Measurements from ENCODE around the gene MBD4. TPM values are rescaled to one million over a fixed set of nuclear protein-coding genes. Genes with fewer than 3 reads are reported as not detected.

The MBD4 gene
- total RNA-seq, 2 donors from 2014 or later, result 23.0 to 32.5 TPM

- no peak overlapping the region for H3K27ac ChIP-seq
- H3K4me3 ChIP-seq, result no peak overlapping the region
- TF ChIP-seq, protein P1, sequence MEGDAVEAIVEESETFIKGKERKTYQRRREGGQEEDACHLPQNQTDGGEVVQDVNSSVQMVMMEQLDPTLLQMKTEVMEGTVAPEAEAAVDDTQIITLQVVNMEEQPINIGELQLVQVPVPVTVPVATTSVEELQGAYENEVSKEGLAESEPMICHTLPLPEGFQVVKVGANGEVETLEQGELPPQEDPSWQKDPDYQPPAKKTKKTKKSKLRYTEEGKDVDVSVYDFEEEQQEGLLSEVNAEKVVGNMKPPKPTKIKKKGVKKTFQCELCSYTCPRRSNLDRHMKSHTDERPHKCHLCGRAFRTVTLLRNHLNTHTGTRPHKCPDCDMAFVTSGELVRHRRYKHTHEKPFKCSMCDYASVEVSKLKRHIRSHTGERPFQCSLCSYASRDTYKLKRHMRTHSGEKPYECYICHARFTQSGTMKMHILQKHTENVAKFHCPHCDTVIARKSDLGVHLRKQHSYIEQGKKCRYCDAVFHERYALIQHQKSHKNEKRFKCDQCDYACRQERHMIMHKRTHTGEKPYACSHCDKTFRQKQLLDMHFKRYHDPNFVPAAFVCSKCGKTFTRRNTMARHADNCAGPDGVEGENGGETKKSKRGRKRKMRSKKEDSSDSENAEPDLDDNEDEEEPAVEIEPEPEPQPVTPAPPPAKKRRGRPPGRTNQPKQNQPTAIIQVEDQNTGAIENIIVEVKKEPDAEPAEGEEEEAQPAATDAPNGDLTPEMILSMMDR (IDR thresholded peaks at IDR 0.05), result no peak
- DNase-seq (ENCODE audit: low spot score) (no peak), ATAC-seq (ENCODE audit: insufficient number of reproducible peaks, low FRiP score, low read depth) (no peak)
- H3K36me3 ChIP-seq, result no peaks in the 10 kb centered on the region
- H3K4me1 ChIP-seq (ENCODE audit: control insufficient read depth in 1 of 2, low read depth in 2 of 2), result no peaks in the 10 kb centered on the region
- H3K27me3 ChIP-seq (replicated peaks; ENCODE audit: insufficient read depth), result no peaks in the 10 kb centered on the region
- H3K9me3 ChIP-seq, result no peaks in the 10 kb centered on the region
Measured at GRCh38 chr3:129410971-129411370, 28.8 kb downstream of the MBD4 start.

DNA sequence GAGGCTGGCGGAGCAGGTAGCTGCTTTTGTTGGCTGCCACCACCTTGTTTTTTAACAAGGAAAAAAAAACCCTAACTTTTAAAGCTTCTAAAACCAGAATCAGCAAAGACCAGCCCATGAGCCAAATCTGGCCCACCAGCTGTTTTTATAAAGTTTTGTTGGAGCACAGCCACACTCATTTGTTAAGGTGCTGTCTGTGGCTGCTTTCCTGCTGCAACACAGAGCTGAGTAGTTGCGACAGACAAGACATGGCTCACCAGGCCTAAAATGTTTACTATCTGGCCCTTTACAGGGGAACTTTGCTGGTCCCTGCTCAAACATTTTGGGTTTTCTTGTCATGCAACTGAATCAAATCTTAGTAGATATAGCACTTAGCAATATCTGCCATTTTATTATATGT lies 30.2 kb downstream of the MBD4 start:
- no peak overlapping the region for H3K4me3 ChIP-seq
- H3K27me3 ChIP-seq (replicated peaks; ENCODE audit: insufficient read depth), result no peaks in the 10 kb centered on the region
- H3K9me3 ChIP-seq, result no peaks in the 10 kb centered on the region
- ATAC-seq (ENCODE audit: insufficient number of reproducible peaks, low FRiP score, low read depth) (no peak), DNase-seq (ENCODE audit: low spot score) (no peak)
- no peaks in the 10 kb centered on the region for H3K36me3 ChIP-seq
- no peaks in the 10 kb centered on the region for H3K4me1 ChIP-seq (ENCODE audit: control insufficient read depth in 1 of 2, low read depth in 2 of 2)
- TF ChIP-seq, protein P1 (IDR thresholded peaks at IDR 0.05), result no peak
- H3K27ac ChIP-seq, result no peak overlapping the region

GRCh38 chr3:129404610-129405009 lies 35.1 kb downstream of the MBD4 start:
- no peaks in the 10 kb centered on the region for H3K27me3 ChIP-seq (replicated peaks; ENCODE audit: insufficient read depth)
- H3K27ac ChIP-seq, result no peak overlapping the region
- ATAC-seq (ENCODE audit: insufficient number of reproducible peaks, low FRiP score, low read depth) (no peak), DNase-seq (ENCODE audit: low spot score) (no peak)
- H3K4me3 ChIP-seq, result no peak overlapping the region
- H3K9me3 ChIP-seq, result no peaks in the 10 kb centered on the region
- no peaks in the 10 kb centered on the region for H3K4me1 ChIP-seq (ENCODE audit: control insufficient read depth in 1 of 2, low read depth in 2 of 2)
- TF ChIP-seq, protein P1 (IDR thresholded peaks at IDR 0.05), result no peak
- H3K36me3 ChIP-seq, result no peaks in the 10 kb centered on the region

- no peak overlapping the region for H3K27ac ChIP-seq
- no peak for DNase-seq (ENCODE audit: low spot score)
Measured at GRCh38 chr3:129404130-129404529, 35.6 kb downstream of the MBD4 start.

GRCh38 chr3:129403450-129403849 lies 36.3 kb downstream of the MBD4 start:
- no peaks in the 10 kb centered on the region for H3K36me3 ChIP-seq
- H3K9me3 ChIP-seq, result no peaks in the 10 kb centered on the region
- no peak overlapping the region for H3K4me3 ChIP-seq
- DNase-seq (ENCODE audit: low spot score) (no peak), ATAC-seq (ENCODE audit: insufficient number of reproducible peaks, low FRiP score, low read depth) (no peak)
- H3K4me1 ChIP-seq (ENCODE audit: control insufficient read depth in 1 of 2, low read depth in 2 of 2), result peaks cover 0 to 3% of the 10 kb centered on the region in 2 donors
- H3K27ac ChIP-seq, result no peak overlapping the region
- TF ChIP-seq, protein P1 (IDR thresholded peaks at IDR 0.05), result no peak
- no peaks in the 10 kb centered on the region for H3K27me3 ChIP-seq (replicated peaks; ENCODE audit: insufficient read depth)

More at GRCh38 chr3:129404130-129404529, 35.6 kb downstream of the MBD4 start:
- TF ChIP-seq, protein P1 (IDR thresholded peaks at IDR 0.05), result no peak
- no peak for ATAC-seq (ENCODE audit: insufficient number of reproducible peaks, low FRiP score, low read depth)
- no peaks in the 10 kb centered on the region for H3K27me3 ChIP-seq (replicated peaks; ENCODE audit: insufficient read depth)
- no peaks in the 10 kb centered on the region for H3K4me1 ChIP-seq (ENCODE audit: control insufficient read depth in 1 of 2, low read depth in 2 of 2)
- H3K36me3 ChIP-seq, result no peaks in the 10 kb centered on the region
- no peaks in the 10 kb centered on the region for H3K9me3 ChIP-seq
- no peak overlapping the region for H3K4me3 ChIP-seq

Data from thoracic aorta (tissue), 2 donors.